ENCODE results near the gene ZFAND3.

Gene ZFAND3

DNA sequence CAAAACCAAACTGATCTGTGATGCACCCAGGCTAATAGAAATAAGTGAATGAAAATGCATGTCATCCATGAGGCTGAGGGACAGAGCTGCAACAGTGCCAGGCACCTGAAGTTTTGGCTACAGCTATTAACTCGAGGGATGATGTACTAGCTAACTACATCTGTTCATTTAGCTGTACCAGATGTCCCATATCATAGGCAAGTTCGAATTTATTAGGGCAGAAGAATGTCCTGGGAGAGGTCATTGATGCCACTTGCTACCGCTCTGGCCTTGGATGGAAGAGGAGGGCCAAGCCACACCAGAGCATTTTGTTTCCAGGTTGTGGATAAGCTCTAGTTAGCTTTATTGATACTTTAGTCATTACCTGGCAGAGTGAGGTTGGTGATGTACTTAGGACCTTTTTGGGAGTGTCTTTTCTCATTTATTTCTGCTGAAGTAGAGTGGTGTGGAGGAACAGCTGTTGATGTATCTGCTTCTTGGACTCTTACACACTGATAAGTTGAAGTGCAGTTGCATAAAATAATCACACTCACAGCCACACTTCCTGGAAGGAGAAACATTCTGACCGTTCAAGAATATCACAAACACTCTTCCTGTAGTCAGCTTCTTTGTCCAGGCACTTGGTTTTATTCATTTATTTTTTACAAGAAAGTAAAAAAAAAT lies 8.2 kb downstream of the ZFAND3 start:
- no peak for DNase-seq

DNA sequence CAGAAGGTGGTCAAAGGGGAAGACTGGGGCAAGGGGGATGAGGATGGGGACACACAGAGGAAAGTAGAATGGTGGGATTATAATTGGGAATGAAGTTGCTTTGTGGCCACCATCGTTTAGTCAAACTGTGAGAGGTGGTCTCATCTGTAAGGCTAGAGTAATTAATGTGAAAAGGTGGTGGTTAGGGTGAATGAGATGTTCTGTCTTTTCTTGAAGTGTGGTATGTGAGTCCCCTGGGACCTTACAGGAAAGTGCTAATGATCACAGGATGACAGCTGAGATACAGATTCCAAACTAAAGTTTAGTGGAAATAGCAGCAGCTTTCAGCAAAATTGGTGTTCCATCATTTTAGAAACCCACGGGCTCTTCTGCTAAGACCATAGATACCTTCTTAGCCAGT lies 10.7 kb downstream of the ZFAND3 start:
- DNase-seq: no peak

DNA sequence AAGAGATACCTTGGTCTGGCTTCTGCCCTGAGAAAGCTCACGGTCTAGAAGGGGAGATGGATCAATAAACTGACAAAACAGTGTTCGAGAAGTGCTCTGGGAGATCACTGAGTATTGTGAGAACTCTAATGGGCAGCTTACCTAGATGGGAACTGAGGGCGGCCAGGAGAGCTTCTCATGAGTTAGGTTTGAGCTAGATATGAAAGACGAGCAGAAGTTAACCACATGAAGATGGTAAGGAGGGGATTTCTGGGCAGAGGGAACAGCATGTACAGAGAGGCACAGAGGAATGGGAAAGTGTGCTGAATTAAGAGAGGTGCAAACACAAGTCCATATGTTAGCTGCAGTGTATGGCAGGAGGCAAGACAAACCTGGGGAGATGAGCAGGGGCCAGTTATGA lies 11.9 kb downstream of the ZFAND3 start:
- no peak for DNase-seq

DNA sequence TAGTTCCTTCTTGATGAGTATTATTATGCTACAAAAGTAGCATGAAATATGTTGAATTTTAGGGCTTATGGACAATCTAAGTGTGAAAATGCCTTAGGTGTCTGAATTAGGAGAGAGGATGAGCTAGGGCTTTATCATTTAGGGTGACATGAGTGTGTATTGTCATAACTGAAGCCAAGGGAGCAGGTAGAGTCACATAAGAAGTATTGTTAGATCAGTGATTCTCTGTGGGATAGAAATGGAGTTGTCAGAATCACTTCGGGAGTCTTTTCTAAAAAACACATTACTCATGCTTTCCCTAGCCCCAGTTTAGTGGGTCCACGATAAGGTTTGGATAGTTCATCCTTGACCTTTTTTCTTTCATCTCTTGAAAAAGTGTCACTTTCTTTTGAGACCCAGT lies 16.4 kb downstream of the ZFAND3 start:
- no peak for DNase-seq

DNA sequence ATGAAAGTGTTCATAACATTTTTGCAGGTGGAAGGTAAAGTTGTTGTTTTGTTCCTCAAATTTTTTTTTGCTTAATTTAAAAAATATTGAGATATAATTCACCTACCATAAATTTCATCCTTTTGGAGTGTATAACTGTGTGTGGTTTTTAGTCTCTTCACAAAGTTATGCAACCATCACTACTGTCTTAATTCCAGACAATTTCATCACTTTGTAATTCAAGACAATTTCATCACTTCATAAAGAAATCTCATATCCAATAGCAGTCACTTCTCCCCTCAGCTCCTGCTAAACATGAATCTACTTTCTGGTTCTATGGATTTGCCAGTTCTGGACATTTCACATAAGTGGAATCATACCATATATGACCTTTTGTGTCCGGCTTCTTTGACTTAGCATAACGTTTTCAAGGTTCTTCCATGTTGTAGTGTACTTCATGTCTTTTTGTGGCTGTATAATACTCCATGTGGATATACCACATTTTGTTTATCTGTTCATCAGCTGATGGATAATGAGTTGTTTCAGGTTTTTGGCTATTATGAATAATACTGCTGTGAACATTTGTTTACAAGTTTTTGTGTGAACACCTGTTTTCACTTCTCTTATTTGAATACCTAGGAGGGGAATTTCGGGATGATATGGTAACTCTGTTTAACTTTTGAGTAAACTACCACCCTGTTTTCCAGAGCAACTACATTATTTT lies 18.8 kb downstream of the ZFAND3 start:
- peak; percentile 33 for DNase-seq

DNA sequence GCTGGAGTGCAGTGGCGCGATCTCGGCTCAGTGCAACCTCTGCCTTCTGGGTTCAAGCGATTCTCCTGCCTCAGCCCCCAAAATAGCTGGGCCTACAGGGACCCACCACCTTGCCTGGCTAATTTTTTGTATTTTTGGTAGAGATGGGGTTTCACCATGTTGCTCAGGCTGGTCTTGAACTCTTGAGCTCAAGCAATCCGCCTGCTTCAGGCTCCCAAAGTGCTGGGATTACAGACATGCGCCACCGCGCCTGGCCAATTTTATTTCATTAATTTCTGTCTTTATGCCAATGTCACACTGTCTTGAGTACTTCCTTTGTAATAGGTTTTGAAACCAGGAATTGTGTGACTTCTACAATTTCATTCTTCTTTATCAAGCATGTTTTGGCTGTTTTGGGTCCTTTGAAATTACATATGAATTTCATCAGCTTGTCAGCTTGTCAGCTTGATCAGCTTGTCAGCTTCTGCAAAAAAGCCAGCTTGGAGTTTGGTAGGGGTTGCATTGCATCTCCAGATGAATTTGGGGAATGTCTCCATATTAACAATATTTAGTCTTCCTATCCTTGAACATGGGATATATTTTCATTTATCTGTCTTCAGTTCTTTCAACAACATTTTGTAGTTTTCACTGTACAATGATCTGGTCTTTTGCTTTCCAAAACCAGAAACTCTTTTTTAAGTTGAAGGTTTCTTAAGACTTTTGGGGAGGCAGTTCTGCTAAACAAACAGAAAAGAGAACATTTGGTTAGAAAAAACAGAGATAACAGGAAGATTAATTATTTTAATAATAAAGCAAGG lies 20.8 kb downstream of the ZFAND3 start:
- peak; percentile 96 for DNase-seq

DNA sequence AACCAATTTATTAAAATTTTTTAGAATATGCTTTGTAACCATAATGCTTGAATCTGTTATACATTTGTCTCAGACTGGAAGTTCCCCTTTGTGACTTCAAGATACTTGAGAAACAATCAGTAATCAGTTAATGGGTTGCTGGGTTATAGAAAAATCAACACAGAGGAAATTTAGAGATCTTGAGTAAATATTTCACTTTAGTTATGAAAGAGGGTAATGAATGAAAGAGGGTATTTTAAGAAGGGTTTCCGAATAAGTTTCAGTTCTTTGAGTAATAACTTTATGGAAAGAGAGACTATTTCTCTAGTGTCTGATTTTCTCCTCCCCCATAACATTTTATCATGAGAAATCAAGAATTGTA lies 21.4 kb downstream of the ZFAND3 start:
- DNase-seq: peak; percentile 86

DNA sequence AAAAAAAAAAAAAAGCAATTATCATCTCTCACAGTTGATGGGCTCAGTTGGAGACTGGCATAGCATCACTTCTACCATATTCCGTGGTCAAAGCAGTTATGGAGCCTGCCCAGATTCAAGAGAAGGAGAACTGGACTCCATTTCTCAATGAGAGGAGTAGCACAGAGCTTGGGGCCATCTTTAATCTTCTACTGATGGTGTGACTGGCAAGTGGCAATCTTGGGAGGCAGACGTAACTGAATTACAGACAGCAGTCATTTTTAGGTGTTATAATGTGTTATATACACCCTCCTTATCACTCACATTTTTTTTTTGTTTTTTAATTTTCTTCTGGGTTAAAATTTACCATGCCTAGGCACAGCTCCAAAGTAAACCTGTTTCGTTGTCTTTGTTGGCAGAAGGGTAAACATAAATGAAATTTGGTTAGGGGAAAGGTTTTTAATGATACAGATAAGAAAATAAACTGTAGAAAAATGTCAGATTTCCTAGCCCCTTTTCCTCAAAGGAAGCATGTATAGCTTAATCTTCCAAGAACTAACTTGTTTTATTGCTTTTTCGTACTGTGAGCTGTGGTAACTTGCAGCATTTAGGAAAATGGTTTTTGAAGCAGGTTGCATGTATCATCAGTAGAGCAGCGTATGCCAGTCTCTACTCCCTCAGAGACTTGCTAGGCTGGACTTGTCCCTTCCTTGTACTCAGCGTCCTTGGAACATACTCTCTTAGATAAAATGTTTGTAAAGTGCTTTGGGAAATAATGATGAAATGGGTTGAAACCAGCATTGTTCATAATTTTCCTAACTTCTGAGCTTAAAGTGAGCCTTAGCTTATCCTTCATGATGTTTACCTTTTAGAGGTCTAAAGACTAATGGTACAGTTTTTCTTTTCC lies 25.7 kb downstream of the ZFAND3 start:
- DNase-seq: peak; percentile 68

DNA sequence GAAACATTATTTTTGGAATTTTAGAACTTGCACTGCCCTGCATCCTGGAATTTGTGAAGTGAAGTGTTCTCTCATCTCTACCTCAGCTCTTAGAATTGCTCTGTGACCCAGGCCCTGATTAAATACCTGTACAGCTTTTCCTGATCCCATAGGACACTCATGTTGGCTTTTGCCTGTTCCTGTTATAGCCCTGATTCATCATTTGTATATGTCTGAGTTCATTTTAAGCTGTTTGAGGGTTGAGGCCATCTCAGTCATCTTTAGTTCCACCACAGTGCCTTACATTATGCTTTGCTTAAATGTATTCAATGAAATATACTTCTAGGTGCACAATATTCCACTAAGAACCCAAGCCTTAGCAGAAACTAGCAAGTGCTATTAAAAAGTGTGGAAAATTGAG lies 26.4 kb downstream of the ZFAND3 start:
- no peak for DNase-seq

DNA sequence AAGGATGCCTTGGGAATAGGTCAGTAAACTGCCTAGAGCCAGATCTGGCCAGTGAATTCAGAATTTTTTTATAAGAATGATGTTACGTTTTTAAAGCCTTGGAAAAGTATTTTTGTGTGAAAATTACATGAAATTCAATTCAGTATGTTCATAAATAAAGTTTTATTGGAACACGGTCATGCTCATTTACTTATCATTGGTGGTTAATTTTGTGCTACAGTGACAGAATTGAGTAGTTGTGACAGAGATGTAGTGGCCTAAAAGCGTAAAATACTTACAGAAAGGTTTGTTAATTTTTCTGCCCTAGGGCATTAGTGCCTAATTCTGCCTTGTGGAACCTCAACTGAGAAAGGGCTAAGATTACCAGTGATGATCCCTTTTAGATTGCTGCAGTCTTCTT lies 28.2 kb downstream of the ZFAND3 start:
- no peak for DNase-seq

DNA sequence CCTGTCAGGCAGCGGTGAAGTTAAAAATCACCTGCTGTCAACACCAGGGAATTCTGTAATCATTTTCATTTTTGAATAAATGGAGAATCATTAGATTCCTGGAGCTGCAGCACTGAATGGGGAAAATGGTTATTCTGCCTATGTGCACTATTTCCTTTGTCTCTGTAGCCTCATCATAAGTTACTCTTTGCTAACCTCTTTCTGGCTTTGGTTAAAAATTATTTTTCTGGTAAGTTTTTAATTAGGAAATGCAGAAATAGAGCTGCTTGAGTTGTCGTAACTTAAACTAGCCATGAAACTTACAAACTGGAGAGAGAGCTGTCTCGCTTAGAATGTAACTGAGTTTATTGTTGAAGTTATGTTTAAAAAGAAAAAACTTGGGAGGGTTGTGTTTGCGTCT lies 28.8 kb downstream of the ZFAND3 start:
- DNase-seq: no peak

DNA sequence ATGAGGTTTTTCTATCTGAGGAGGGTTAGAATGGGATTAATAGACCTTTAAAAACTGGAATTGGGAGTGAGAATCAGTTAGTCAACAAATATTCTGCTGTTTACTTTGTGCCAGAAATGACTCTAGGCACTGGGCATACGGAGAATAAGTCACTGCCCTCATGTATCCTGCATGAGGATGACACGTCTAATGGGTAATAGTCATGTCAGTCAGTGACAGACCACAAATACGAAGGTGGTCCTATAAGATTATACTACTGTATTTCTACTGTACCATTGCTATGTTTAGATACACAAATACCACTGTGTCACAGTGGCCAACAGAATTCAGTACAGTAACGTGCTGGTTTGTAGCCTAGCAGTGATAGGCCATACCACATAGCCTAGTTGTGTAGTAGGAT lies 30.7 kb downstream of the ZFAND3 start:
- DNase-seq: no peak

DNA sequence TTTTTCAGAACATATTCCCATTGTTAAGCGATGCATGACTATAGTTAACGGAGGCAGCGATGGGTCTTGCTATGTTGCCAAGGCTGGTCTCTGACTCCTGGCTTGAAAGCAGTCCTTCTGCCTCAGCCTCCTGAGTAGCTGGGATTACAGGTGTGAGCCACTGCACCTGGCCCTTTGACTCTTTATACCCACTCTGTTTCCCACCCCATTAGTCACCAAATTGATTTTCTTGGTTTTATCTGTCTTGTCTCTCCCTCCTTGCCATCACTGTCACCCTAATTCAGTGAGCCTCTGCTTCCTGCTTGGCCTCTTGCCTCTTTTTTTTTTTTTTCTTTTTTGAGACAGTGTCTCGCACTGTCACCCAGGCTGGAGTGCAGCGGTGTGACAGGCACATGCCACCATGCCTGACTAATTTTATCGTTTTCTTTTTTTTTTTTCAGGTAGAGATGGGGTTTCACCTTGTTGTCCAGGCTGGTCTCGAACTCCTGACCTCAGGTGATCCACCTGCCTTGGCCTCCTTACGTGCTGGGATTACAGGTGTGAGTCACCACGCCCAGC lies 31.3 kb downstream of the ZFAND3 start:
- no peak for DNase-seq

DNA sequence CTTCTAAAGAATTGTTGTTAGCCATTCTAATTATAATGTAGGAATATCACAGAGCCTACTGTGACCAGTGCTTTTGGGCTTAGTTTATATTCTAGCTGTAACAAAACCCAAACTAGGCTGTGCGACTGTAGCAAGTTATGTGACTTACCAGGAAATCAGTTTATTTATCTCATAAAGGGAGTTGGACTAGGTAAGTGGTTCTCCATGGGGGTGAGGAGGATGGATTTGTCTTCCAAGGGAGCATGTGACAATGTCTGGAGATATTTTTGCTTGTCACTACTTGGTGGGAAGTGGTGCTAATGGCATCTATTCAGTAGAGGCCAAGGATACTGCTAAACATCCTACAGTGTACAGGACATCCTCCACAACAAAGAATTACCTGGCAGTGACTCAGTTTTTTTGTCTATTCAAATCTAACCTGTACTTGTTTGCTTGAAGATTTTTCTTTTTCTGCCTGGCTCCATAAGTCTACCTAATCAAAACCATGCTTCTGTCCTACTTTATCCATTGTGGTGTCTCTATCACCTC lies 32.5 kb downstream of the ZFAND3 start:
- no peak for DNase-seq

DNA sequence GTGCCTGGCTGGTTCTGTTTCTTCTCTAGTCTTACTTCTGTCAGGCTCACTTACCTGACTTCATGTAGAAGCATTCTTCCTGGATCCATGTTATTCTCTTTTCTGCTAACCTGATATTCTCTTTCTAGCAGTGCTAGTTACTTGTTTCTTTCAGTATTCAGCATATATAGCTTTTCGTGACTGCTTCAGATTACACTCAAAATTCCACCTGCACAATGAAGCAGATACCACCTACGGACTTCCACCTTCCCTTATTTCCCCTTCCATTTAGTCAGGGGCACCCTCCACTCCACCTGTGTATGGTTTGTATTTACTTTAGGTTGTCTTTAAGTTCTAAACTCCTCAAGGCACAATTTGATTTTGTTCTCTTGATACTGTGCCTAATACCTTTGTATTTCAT lies 36.8 kb downstream of the ZFAND3 start:
- no peak for DNase-seq

DNA sequence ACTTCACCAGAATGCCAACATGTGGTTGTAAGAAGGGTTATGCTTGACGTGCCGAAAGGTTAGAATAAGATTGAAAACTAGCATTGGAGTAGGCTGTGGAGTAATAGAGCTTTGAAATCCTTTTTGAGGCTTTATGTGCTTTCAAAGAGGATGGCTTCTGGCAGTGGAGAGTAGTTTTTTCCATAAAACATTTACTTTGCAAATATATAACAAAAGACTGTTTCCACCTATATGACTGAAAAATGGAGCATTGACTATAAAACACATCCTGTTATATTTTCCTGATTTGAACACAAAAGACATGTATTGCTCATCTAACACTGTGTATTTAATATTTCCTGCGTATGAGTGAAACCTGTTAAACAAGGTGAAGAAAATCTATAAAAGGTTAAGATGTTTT lies 38.8 kb downstream of the ZFAND3 start:
- no peak for DNase-seq

DNA sequence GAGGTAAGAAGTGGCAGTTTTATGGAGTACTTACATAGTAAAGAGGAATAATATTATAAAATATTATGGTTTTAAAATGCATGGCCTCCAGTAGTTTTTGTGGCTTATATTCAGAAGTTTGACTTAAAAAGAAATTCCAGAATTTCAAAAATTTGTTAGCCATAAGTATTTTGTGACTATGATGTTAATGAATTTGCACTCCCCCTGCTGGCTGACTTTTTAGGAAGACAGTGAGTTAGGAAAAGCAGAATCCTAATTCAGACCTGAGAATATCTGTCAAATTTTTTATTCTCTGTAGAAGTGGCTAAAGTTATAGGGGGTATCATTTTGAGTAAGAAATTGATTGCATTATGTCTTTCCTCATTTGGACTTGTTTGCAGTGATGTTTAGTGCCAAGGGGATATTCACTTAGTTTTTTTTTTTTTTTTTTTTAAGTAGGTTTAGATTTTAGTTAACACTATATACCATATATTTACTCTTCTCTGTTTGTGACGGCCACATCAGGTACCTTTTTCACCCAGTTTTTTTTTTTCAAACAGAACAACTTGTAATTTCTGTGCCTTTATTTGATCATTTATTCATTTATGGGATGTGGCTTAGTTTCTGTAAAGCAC lies 40.8 kb downstream of the ZFAND3 start:
- peak; percentile 80 for DNase-seq

DNA sequence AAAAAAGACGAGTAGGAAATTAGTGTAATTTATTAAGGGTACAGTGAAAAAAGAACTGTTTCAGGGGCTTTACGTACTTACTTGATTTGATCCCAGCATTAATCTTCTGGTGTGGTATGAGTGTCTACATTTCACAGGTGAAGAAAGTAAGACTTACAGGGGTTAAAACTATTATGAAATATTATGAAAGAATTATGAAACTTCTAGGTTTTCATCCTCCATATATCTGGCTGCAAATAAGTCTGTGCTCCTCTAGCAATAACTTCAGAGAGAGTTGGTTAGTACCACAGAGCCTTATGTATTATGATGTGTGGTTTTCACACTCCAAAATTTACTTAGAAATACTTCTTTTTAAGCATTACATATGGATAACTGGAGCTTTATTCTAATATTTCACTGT lies 41.9 kb downstream of the ZFAND3 start:
- no peak for DNase-seq

DNA sequence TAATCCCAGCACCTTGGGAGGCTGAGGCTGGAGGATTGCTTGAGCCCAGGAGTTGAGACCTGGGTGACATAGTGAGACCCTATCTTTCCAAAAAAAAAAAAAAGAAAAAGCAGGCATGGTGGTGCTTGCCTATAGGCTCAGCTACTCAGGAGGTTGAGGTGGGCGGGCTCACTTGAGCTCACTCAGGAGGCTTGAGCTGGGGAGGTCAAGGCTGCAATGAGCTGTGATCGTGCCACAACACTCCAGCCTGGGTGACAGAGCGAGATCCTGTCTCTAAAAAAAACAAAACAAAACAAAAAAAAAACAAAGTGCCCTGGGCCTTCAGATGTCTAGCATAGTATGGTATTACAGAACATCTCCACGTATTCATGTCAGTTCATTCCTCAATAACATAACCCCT lies 42.9 kb downstream of the ZFAND3 start:
- DNase-seq: no peak

DNA sequence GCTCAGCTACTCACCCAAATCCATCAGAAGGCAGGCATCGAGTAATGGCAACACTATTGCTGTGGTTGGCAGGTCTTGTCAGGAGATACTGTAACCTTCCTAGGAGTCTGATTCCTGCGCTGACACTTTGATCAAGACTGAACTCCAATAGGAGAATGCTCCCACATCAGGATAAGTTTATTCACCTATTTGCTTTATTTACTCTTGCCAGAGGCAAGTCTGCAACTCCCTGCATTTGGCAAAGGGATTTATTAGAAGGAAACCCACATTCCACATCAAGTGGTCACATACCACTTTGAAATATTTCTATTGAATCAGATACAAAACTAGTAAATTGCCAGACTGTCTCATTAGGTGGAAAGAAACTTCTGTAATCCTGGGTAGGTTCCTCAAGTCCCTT lies 43.5 kb downstream of the ZFAND3 start:
- no peak for DNase-seq

DNA sequence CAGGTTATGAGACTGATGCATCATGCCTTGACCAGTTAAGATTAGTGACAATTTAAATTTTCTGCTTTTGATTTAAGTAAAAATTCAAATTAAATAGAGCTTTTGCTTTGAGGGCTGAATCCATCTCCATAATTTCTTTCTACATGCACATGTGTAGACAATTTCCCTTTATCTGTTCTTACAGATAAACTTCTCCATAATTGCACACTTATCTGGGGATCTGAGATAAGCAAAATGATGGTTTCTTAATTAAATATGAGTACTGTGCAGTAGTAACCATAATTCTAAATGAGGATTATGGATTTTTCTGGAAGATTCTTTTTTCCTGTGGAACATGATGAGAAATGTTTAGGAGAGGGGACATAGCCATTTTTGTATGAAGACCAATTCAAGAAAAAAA lies 44.7 kb downstream of the ZFAND3 start:
- DNase-seq: no peak

DNA sequence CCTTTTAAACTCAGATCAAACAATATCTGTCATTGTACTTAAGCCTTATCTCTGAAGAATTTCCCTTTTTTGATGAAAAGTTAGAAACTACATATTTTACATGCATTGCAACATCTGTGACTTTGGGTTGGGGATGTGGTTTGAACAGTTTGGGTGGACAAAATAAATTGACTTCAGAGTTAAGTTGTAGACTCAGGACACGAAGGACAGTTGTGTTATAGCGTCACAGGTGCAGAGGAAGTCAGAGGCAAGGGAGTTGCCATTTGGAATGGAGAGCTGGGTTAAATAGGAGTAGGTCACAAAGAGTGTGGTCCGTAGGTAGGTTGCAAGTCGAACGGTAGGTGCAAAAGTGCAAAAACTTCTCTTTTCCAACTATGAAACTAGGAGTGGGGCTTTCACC lies 46.0 kb downstream of the ZFAND3 start:
- peak; percentile 58 for DNase-seq
